Stimulated activated naive CD8-positive, alpha-beta T cell treated with anti-CD3 and anti-CD28 coated beads, Interleukin-15, Interleukin-2, amounts not matched to agents 100 U/mL and 50 U/mL, for 24 hours (primary cell): ENCODE measurements around the gene CCN5.
A peak's percentile ranks its signal among the peaks of the same experiment; 100 is the strongest.

ENCODE experiments used
- ATAC-seq: fragments of 150-1000 bp; cut with Tn5 transposase; one replicate; pipeline ENCODE4 v1.10.0; 2021
- DNase-seq: peaks from one replicate; pipeline ENCODE4 v3.0.0; 2021

The CCN5 gene

GRCh38 chr20:44737116-44737515, 21.9 kb downstream of the CCN5 start:
- no peak for ATAC-seq
- no peak for DNase-seq

DNA sequence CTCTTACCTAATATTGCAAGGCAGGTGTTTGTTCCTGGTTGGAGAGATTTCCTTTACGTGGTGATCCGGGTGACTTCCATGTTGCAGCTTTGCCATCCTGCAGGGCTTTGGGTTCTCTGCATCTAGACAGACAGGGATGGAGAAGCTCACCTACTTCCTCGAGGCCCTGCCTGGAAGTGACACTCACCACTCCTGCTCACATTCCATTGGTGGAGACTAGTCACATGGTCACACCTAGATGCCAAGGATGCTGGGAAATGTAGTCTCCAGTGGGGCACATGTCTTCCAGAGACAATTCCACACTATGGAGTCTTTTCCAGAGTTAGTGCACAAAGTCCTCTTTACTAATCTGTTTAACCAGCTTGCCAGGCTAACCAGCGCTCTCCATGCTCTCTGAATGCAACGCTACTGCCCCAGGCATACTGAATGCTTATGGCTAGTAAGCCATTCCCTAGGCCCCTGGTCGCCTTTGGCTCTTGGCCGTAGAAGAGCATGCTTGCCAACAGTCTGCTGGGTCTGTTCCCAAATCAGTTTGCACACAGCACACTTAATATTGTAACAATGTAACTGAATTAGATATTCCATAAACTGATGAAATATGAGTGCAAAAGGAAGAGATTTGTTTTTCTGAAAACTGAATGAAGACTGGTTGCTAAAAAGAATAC, 23.8 kb downstream of the CCN5 start:
- ATAC-seq = peak; percentile 56
- DNase-seq = peak; percentile 50

- ATAC-seq = no peak
These were observed 24.8 kb downstream of the CCN5 start for GRCh38 chr20:44739942-44740341.

DNA sequence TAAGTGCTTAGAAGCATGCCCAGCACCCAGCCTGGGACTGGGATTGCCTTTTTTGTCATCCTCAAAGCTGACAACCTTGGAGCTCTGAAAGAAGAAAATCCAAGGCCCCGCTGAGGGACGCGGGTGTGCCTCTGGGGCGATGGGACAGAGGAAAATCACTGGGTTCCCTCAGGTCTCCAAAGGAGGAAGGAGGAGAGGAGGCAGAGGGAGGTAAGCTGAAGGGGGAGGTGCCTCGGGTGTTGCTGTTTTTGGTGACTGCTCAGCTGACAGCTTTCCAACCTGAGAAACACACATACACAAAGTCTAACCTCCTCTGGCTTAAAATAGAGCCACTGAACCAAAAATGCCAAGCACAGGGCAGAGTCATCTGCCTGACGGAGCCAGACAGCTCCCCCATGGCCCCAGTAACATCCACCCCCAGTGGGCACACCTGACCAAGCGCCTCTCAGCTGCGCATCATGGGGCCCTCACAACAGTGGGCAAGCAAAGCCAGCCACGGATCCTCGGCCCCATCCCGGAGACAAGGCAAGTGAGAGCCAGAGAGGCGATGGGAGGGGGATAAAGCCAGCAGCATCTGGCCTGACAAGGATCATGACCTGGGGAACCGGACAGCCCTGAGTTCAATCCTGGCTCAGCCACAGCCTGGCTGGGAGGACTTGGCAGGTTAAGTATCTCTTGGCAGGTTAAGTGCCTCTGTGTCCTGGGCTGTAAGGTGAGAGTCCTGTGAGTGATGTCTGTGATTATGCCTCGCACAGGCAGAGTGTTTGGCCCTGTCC, 27.3 kb downstream of the CCN5 start:
- no peak for DNase-seq
- ATAC-seq = no peak

More at GRCh38 chr20:44739942-44740341, 24.8 kb downstream of the CCN5 start:
- no peak for DNase-seq

GRCh38 chr20:44743080-44743701, 28.0 kb downstream of the CCN5 start:
- DNase-seq (no peak), ATAC-seq (no peak)

DNA sequence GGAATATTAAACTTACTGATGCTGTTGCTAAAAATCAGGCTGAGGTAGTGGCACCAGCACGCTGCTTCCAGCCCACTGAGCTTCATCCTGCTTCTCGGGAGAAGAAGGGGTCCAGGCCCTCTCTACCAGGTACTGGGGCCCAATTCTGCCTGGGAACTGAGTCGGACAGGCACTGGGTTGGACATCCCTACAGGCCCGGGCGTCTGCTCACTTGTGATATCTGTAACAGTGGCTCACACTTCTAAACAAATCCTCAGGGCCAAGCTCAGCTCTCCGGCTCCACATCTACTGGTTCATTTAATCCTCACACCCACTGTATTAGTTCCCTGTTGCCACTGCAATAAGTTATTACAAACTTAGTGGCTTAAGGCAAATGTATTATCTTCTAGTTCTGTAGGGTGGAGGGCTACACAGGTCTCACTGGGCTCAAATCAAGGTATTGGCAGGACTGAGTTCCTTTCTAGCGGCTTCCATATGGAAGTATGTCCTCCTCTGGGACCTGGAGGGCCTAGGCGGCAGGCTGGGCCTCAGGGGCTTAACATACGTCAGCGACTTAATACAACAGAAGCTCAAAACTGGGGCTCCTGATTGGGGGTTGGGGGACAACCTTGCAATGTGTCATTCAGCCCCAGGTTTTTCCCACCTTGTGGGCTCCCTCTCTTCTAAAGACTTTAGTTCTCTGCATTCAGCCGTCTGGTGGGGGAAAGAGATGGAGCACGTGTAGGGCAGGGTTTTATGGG, 28.9 kb downstream of the CCN5 start:
- DNase-seq (no peak), ATAC-seq (no peak)

GRCh38 chr20:44745122-44745597, 30.0 kb downstream of the CCN5 start:
- ATAC-seq (no peak), DNase-seq (no peak)

DNA sequence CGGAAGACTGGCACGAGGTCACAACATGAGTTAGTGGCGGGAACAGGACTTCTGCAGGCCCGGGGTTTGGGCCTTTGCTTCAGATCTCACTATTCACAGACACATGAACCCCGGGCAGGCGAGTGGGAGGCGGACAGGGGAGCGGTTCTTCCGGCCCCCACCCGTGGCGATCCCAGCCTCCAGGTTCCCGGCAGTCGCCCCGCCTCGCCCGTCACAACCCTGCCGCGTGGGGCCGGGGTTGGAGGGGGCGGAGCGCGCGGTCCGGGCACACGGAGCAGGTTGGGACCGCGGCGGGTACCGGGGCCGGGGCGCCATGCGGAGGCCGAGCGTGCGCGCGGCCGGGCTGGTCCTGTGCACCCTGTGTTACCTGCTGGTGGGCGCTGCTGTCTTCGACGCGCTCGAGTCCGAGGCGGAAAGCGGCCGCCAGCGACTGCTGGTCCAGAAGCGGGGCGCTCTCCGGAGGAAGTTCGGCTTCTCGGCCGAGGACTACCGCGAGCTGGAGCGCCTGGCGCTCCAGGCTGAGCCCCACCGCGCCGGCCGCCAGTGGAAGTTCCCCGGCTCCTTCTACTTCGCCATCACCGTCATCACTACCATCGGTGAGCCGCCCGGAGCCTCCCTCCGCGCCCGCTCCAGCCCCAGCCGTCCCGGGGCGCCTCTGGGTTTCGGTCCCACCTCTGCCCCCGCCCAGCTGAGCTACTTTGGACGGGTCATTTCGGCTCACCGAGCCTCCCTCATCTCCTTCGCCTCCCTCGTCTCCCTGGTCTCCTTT, 30.6 kb downstream of the CCN5 start, which contains the start of gene KCNK15:
KCNK15 (plus strand) TSS at position 268 of the 769 bp plus-strand sequence; CDS start at position 314, 46 bp downstream.
- ATAC-seq (peak; percentile 58), DNase-seq (peak; percentile 57)

DNA sequence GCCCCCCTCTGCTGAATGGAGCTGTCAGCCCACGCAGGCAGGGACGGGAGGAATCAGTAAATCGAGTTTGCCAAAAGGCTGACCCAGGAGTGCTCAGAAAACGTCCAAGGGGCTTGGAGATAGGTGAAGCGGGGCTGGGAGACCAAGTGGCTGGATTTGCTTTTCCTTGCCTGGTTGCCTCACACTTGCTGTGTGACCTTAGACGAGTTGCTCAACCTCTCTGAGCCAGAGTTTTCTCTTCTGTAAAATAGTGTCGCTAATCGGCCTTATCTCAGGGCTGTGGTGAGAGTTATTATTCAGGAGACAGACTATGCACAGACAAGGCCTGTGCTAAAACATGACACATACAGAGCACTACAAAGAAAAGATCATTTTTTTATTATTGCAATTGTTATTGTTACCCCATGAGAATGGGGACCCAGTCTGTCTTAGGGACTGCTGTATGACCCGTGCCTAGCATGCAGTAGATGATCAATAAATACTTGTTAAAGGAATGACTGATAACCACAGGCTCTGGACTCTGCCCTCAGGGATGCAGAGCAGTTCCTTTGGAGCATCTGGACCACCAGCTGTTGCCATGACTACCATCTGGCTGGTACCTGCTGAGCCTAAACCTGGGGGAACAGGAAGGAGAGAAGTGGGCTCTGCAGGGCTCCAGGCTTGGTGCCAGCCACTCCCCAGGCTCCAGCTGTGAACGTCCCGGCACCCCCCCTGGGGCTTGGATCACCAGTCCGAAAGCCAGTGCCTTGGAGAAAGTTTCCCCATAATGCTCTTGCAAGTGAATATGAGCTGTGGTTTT, 31.4 kb downstream of the CCN5 start:
- no peak for ATAC-seq
- DNase-seq = no peak

- DNase-seq (peak; percentile 79), ATAC-seq (peak; percentile 41)
These were observed 32.2 kb downstream of the CCN5 start for GRCh38 chr20:44747166-44748004.

DNA sequence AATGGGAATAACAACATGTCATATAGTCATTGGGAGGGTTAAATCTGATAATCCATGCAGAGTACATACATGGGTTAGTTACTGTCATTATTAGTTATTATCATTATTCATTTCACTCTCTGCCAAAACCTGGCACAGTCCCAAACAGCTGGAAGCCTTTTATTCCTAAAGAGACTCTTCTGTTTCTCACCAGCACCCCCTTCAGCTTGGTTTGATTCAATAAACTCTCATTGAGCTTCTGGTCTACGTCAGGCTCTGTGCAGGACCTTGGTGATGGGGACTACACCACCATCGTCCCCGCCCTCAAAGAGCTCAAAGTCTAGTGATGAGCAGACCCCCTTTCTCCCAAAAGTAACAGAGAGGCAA, 32.8 kb downstream of the CCN5 start:
- DNase-seq (no peak), ATAC-seq (no peak)

DNA sequence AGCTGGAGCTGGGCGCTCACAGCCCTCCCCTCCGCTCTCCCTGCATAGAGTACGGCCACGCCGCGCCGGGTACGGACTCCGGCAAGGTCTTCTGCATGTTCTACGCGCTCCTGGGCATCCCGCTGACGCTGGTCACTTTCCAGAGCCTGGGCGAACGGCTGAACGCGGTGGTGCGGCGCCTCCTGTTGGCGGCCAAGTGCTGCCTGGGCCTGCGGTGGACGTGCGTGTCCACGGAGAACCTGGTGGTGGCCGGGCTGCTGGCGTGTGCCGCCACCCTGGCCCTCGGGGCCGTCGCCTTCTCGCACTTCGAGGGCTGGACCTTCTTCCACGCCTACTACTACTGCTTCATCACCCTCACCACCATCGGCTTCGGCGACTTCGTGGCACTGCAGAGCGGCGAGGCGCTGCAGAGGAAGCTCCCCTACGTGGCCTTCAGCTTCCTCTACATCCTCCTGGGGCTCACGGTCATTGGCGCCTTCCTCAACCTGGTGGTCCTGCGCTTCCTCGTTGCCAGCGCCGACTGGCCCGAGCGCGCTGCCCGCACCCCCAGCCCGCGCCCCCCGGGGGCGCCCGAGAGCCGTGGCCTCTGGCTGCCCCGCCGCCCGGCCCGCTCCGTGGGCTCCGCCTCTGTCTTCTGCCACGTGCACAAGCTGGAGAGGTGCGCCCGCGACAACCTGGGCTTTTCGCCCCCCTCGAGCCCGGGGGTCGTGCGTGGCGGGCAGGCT, 35.1 kb downstream of the CCN5 start:
- ATAC-seq = no peak
- DNase-seq = peak; percentile 17

GRCh38 chr20:44752099-44752931, 37.1 kb downstream of the CCN5 start:
- ATAC-seq = no peak
- DNase-seq = no peak

DNA sequence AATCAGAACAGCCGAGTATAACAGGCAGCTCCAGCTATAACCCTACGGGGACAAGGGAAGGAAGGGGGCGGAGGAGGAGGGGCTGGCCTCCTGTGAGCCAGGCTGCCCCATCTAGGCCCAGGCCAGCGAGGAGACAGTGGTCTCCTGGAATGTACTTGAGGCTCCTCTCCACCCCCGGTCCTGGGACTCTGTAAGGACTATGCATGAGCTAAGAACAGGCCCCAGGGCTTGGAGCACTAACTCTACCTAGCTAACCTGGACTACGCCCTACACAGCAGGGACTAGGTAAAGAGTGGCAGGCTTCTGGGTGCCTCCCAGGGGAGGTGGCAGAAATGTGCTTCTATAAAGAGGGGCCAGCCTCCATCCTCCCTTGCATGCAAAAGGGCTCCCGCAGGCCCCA, 39.4 kb downstream of the CCN5 start:
- DNase-seq = no peak
- ATAC-seq = no peak

DNA sequence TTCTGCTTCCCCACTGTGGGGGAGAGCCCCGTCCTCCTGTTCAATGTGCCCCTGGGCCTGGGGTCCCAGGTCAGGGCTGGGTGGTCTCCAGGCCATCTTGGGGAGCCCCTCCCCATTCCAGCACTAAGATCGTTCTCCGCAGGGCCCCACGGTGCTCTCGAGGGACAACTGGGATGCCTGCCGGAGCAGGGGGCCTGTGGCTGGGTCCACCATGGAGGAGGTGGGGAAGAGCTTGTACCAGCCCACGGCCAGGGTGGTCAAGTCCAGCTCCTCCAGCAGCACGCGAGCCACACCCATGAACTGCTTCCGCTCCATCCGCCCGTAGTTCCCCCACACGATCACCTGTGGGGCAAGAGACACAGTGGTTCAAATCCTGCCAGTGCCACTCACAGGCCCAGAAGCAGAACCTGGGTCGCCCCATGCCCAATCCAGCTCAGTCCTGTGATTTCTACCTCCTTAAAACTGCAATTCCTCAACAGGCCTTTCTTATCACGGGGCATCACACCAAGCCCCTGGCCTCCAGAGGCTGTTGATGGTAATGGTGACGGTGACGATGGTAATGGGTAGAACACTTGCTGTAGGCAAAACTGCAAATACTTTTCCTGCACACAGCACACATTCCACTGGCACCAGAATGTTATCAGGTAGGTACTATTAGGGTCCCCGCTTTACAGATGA, 41.0 kb downstream of the CCN5 start:
- no peak for ATAC-seq
- DNase-seq = no peak

- DNase-seq (no peak), ATAC-seq (no peak)
These were observed 41.8 kb downstream of the CCN5 start for GRCh38 chr20:44756956-44757355.

- DNase-seq = no peak
- no peak for ATAC-seq
These were observed 43.3 kb downstream of the CCN5 start for GRCh38 chr20:44758247-44759101.
